Fibroblast of lung (primary cell): ENCODE measurements around the gene KIF18A.

ENCODE experiments used
- EZH2 ChIP-seq: IDR thresholded peaks from 2 replicates; pipeline ENCODE4 v1.5.1; 2012; ENCODE audit warnings: low read length, control low read depth, mild to moderate bottlenecking; ENCODE audit errors: missing control alignments
- TF ChIP-seq, protein P1 (sequence below), 2 donors: IDR thresholded peaks in 1 of 2; conservative IDR thresholded peaks in 1 of 2; 1 replicate in 1 of 2; 2 replicates in 1 of 2; pipeline ENCODE4 v1.5.1; 2011 to 2012; ENCODE audit warnings: low read length in 2 of 2, control low read depth in 1 of 2, inconsistent platforms in 1 of 2, low read depth in 1 of 2, mild to moderate bottlenecking in 1 of 2

DNA sequence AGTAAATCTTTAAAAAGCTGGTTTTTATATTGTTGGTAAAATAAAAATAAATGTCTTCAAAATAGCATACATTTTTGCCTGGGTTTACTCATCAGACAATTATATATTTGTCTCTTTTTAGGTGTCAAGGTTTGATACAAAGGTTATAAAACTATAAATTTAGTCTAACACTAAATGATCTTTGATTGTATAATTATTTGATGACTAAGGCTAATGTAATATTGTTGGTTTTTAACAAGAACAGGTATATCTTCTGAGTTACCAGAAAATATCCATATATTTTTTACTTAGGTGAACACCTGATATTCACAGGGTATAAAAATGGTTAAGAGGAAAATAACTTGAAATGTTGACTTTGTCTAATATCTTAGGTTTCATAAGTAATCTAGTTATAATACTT lies 104.3 kb downstream of the KIF18A start:
- TF ChIP-seq, protein P1, sequence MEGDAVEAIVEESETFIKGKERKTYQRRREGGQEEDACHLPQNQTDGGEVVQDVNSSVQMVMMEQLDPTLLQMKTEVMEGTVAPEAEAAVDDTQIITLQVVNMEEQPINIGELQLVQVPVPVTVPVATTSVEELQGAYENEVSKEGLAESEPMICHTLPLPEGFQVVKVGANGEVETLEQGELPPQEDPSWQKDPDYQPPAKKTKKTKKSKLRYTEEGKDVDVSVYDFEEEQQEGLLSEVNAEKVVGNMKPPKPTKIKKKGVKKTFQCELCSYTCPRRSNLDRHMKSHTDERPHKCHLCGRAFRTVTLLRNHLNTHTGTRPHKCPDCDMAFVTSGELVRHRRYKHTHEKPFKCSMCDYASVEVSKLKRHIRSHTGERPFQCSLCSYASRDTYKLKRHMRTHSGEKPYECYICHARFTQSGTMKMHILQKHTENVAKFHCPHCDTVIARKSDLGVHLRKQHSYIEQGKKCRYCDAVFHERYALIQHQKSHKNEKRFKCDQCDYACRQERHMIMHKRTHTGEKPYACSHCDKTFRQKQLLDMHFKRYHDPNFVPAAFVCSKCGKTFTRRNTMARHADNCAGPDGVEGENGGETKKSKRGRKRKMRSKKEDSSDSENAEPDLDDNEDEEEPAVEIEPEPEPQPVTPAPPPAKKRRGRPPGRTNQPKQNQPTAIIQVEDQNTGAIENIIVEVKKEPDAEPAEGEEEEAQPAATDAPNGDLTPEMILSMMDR (conservative IDR thresholded peaks at IDR 0.05 in 1 of 2, IDR thresholded peaks at IDR 0.05 in 1 of 2; ENCODE audit: low read depth in 1 of 2, low read length in 2 of 2), result no peak
- TF ChIP-seq EZH2, result no peak
